NCI-H524 (cell line): ENCODE measurements around the gene GBA2.

Experiments
- DNase-seq, 2 experiments: peaks; one replicate each; lab custom pipeline; 2025; lab: John Stamatoyannopoulos, UW

Gene GBA2

DNA sequence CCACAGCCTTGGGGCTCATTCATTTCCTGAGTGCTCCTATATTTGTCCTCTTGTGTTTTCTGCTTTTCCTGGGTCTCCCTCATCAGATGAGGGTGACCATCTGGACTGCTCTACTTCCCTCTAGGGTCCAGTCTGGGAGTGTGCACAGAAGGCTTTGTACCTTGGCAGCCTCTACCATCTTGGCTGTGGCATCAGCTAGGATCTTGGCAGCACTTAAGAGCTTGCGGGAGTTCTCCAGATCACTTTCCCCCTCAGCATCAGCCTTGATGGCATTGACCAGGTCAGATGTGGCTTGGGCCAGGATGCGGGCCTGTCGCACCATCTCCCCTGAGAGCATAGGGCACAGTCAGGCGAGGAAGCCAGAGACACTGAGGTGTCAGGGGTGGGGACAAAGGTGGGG lies 32.8 kb downstream of the GBA2 start:
- DNase-seq: peak in 1 of 2 experiments; percentile 21

- DNase-seq: no peak
Observed at GRCh38 chr9:35714579-35715252, 34.3 kb downstream of the GBA2 start.

DNA sequence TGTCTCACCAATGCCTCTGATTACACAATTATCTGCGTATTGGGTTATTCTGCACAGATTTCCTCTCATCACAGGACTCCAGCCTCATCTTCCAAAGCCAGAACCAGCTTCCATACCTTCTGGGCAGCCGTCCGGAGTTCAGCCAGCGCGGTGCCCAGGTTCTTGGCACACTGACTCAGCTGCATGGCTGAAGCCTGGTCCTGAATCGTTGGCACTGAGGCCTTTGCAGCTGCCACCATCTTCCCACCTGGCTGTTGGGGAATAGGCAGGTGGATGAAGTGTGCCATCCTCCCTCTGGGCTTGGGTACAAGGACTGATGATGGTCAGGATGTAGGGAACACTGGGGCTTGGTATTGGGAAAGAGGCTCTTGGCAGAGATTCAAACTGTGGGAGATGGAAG lies 34.9 kb downstream of the GBA2 start:
- DNase-seq: no peak

DNA sequence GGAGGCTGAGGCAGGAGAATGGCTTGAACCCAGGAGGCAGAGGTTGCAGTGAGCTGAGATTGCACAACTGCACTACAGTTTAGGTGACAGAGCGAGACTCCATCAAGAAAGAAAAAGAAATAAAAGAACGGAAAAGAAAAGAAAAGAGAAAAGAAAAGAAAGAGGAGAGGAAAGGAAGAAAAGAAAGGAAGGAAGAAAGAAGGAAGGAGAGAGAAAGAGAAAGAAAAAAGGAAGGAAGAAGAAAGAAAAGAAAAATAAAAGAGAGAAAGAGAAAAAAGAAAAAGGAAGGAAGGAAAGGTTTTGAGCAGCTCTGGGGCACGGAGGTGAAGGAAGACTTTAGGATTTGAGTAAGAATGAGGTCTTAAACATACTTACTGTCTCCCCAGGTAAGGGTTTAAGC lies 35.5 kb downstream of the GBA2 start:
- DNase-seq: no peak

DNA sequence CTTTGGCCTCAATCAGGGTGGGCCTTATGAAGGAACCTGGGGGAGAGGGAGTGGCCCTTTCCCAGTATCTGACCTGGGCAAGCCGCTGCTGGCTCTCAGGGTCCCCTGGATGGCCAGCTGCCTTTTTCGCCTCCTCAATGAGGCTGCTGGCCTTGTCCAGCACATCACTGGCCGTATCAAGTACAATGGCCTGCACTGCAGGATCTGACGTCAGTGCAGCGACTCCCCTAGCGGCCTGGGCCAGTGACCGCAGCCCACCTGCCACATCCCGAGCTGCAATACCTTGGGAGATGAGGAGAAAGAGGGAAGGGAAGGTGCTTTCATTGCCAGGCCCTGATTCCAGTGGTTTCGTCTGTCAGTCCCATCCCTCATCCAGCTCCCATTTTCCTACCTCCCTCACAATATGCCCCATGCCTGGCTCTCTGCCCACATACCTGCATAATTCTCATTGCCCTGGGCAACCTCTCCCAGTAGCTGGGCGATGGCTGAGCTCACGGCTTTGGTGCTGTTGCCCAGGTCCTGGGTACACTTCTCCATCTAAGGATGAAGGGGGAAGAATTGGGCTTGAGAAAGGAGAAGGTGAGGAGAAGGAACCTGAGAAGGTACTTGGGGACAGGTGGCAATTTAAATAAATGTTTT lies 36.1 kb downstream of the GBA2 start:
- DNase-seq: no peak

GRCh38 chr9:35711501-35712428 lies 37.3 kb downstream of the GBA2 start:
- DNase-seq: no peak

- DNase-seq: no peak
Observed at GRCh38 chr9:35710818-35711500, 38.1 kb downstream of the GBA2 start.

- DNase-seq: no peak
Observed at GRCh38 chr9:35708146-35708545, 40.9 kb downstream of the GBA2 start.

- DNase-seq: no peak
Observed at GRCh38 chr9:35706951-35707350, 42.1 kb downstream of the GBA2 start.

GRCh38 chr9:35705836-35706430 lies 43.1 kb downstream of the GBA2 start:
- no peak for DNase-seq

- no peak for DNase-seq
Observed at GRCh38 chr9:35705372-35705771, 43.7 kb downstream of the GBA2 start.

GRCh38 chr9:35703906-35704672 lies 44.9 kb downstream of the GBA2 start:
- no peak for DNase-seq

- no peak for DNase-seq
Observed at GRCh38 chr9:35702696-35703095, 46.3 kb downstream of the GBA2 start.

DNA sequence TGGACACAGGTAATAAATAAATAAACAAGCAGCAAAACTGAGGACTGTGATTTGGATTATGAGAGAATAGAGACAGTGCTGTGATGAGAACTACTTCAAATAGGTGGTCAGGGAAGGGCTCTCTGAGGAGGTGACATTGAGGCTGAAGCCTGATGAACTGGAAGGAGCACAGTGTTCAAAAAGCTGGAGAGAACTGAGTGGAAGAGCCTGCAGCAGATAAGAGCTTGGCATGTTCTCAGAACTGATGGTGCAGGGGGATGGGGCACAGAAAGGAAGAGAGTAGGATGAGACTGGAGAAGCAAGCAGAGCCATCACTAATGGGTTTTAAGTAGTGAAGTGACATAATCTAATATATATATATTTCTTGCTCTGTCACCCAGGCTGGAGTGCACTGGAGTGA lies 48.1 kb downstream of the GBA2 start:
- DNase-seq: no peak

GRCh38 chr9:35700031-35700430 lies 49.0 kb downstream of the GBA2 start:
- DNase-seq: no peak

GRCh38 chr9:35698231-35698630 lies 50.8 kb downstream of the GBA2 start:
- DNase-seq: no peak

DNA sequence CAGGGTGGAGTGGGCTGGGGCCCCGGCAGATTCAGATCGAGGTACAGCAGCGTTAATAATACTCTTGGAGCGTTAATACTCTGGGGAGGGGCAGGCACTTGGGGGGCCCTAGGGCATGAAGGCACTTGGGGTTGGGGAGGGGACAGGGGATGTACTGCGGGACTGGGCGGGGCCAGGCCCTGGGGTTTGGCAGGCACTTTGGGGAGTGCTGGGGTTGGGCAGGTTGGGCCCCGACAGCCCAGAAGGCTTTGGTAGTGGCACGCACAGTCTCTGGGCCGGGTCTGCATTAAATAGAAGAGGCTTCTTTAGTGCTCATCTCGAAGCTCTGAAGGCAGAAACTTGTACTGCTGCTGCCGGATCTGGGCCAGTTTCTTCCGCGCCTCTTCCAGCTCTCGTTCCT lies 51.5 kb downstream of the GBA2 start:
- no peak for DNase-seq

DNA sequence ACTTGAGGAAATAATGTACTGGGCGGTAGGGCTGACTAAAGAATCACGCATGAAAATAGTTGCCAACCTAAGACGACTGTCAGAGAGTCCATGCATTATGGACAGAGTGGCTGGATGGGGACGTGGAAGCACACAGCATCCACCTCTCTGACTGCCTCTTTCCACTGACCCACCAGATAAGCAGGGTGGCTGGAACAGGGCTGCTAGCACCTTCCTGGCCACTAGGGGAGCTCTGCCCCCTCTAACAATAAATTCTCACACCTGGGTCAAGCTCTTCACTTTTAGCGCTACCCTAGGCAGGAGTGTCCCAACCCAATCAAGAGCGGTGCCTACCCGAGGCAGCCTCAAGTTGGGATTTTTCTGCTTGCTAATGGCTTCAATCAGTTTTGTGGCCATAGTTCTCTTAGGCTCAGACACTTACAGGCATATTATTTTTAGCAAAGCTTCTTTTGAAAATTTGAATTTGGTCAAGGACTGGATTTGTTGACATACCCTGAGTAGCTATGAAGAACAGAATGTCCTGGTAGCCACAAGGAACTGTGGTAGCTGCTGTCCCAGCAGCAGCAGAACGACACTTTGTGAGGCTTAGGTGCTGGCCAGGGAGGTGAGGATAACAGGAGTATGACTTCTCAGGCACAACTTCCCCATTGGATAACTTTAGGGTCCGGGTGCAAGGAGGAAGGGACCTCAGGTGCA lies 52.4 kb downstream of the GBA2 start:
- peak in 1 of 2 experiments; percentile 39 for DNase-seq

GRCh38 chr9:35695943-35696401 lies 53.1 kb downstream of the GBA2 start:
- DNase-seq: no peak

GRCh38 chr9:35691757-35692301 lies 57.2 kb downstream of the GBA2 start:
- no peak for DNase-seq
